Measurements from ENCODE around the gene CNN2. TPM values are rescaled to one million over a fixed set of nuclear protein-coding genes. Genes with fewer than 3 reads are reported as not detected.

Gene CNN2
- total RNA-seq, 4 donors from 2014 or later: 69.9 to 122 (median 79.4) TPM

GRCh38 chr19:1085676-1086442, 59.5 kb downstream of the CNN2 start:
- TF ChIP-seq CTCF (IDR thresholded peaks at IDR 0.05) (no peak), POLR2A (IDR thresholded peaks at IDR 0.05) (no peak), EP300 (IDR thresholded peaks at IDR 0.05) (no peak)
- Histone ChIP-seq H3K36me3 (peaks cover 0 to 60% (median 0%) of the 10 kb centered on the region in 3 donors), H3K27me3 (peaks cover 0 to 5% of the 10 kb centered on the region in 2 donors), H3K4me1 (peaks cover 0 to 63% (median 19%) of the 10 kb centered on the region in 4 donors), H3K4me3 (no peak overlapping the region), H3K9me3 (no peaks in the 10 kb centered on the region), H3K27ac (no peak overlapping the region)
- no peak for DNase-seq (ENCODE audit: low spot score in 2 of 2)
- WGBS, 2 donors: 77 to 78% methylated on average over 21 to 37 of the region's 38 CpGs

- TF ChIP-seq CTCF (IDR thresholded peaks at IDR 0.05) (no peak), POLR2A (IDR thresholded peaks at IDR 0.05) (no peak), EP300 (IDR thresholded peaks at IDR 0.05) (no peak)
- 74 to 78% methylated on average over 21 of the region's 21 CpGs for WGBS, 2 donors
- H3K36me3 ChIP-seq: peaks cover 0 to 60% (median 0%) of the 10 kb centered on the region in 3 donors
- no peak overlapping the region for H3K4me3 ChIP-seq
- peak overlapping the region in 2 of 4 donors; percentile 83 to 88 for H3K27ac ChIP-seq
- H3K27me3 ChIP-seq: peaks cover 0 to 5% of the 10 kb centered on the region in 2 donors
- DNase-seq (ENCODE audit: low spot score in 2 of 2): no peak
- peaks cover 0 to 64% (median 19%) of the 10 kb centered on the region in 4 donors for H3K4me1 ChIP-seq
- H3K9me3 ChIP-seq: no peaks in the 10 kb centered on the region
Measured at GRCh38 chr19:1086613-1087012, 60.2 kb downstream of the CNN2 start.

GRCh38 chr19:1087813-1088415, 61.5 kb downstream of the CNN2 start:
- no peak overlapping the region for H3K4me3 ChIP-seq
- peaks cover 0 to 2% of the 10 kb centered on the region in 2 donors for H3K27me3 ChIP-seq
- DNase-seq (ENCODE audit: low spot score in 2 of 2): peak in 1 of 2 donors; percentile 72
- H3K9me3 ChIP-seq: no peaks in the 10 kb centered on the region
- peak overlapping the region; percentile 46 to 88 (median 80) for H3K27ac ChIP-seq
- H3K4me1 ChIP-seq: peaks cover 0 to 58% (median 19%) of the 10 kb centered on the region in 4 donors
- TF ChIP-seq POLR2A (IDR thresholded peaks at IDR 0.05): no peak
- peak in 1 of 5 experiments; percentile 11 for TF ChIP-seq CTCF (IDR thresholded peaks at IDR 0.05)
- TF ChIP-seq EP300 (IDR thresholded peaks at IDR 0.05): peak in 1 of 2 donors; percentile 76
- 64 to 72% methylated on average over 24 to 27 of the region's 27 CpGs for WGBS, 2 donors
- H3K36me3 ChIP-seq: peaks cover 0 to 67% (median 0%) of the 10 kb centered on the region in 3 donors

- H3K36me3 ChIP-seq: peaks cover 0 to 73% (median 5%) of the 10 kb centered on the region in 3 donors
- WGBS, 2 donors: 54 to 81% methylated on average over 12 to 26 of the region's 27 CpGs
- peaks cover 0 to 57% (median 23%) of the 10 kb centered on the region in 4 donors for H3K4me1 ChIP-seq
- no peak overlapping the region for H3K4me3 ChIP-seq
- H3K27me3 ChIP-seq: no peaks in the 10 kb centered on the region
- no peaks in the 10 kb centered on the region for H3K9me3 ChIP-seq
- peak overlapping the region; percentile 46 to 88 (median 80) for H3K27ac ChIP-seq
- TF ChIP-seq POLR2A (IDR thresholded peaks at IDR 0.05) (peak in 1 of 2 donors; percentile 27), CTCF (IDR thresholded peaks at IDR 0.05) (no peak), EP300 (IDR thresholded peaks at IDR 0.05) (peak in 1 of 2 donors; percentile 52)
- no peak for DNase-seq (ENCODE audit: low spot score in 2 of 2)
Measured at GRCh38 chr19:1088416-1089010, 62.1 kb downstream of the CNN2 start.

Small RNA genes lying within 50 kb of the gene (small RNA-seq; reads per million reads assigned to genes)
- not detected for gene RNU6-2

Other genes with a start within 250 kb of the CNN2 start
- gene PTBP1, start 229.2 kb upstream of the CNN2 start, total RNA-seq: 100 to 1,000 TPM; 118 to 205 (median 141) TPM
- gene PLPPR3, start 204.7 kb upstream of the CNN2 start, total RNA-seq: not detected
- gene AZU1, start 198.8 kb upstream of the CNN2 start, total RNA-seq: under 1 TPM in 1 of 4 donors, not detected in 3; 0.42 TPM
- gene PRTN3, start 185.6 kb upstream of the CNN2 start, total RNA-seq: not detected
- 10 to 100 TPM in 1 of 4 donors, 1 to 10 TPM in 2, under 1 TPM in 1; 0.66 to 12.6 (median 4.2) TPM for gene ELANE, start 174.3 kb upstream of the CNN2 start, total RNA-seq
- 1,000 to 10,000 TPM; 1,040 to 7,538 (median 2,843) TPM for gene CFD, start 166.9 kb upstream of the CNN2 start, total RNA-seq
- gene MED16, start 133.4 kb upstream of the CNN2 start, total RNA-seq: 10 to 100 TPM; 49.6 to 67.5 (median 53.9) TPM
- not detected for gene RNU6-9, start 133.1 kb upstream of the CNN2 start, total RNA-seq
- gene R3HDM4, start 113.4 kb upstream of the CNN2 start, total RNA-seq: 10 to 100 TPM; 30.2 to 47.7 (median 37.6) TPM
- not detected for gene KISS1R, start 109.3 kb upstream of the CNN2 start, total RNA-seq
- 10 to 100 TPM in 3 of 4 donors, 1 to 10 TPM in 1; 8.1 to 15.3 (median 12.5) TPM for gene ARID3A, start 100.6 kb upstream of the CNN2 start, total RNA-seq
- gene WDR18, start 42.3 kb upstream of the CNN2 start, total RNA-seq: 10 to 100 TPM; 23.3 to 90.6 (median 52.8) TPM
- gene GRIN3B, start 26.2 kb upstream of the CNN2 start, total RNA-seq: 1 to 10 TPM in 1 of 4 donors, not detected in 3; 2.4 TPM
- 100 to 1,000 TPM; 229 to 459 (median 325) TPM for gene TMEM259, start 5.5 kb upstream of the CNN2 start, total RNA-seq
- gene RNU6-2, start 5.1 kb upstream of the CNN2 start, total RNA-seq: not detected
- 10 to 100 TPM in 3 of 4 donors, 1 to 10 TPM in 1; 9.6 to 25.8 (median 13.7) TPM for gene ABCA7, start 13.5 kb downstream of the CNN2 start, total RNA-seq
- gene ARHGAP45, start 40.6 kb downstream of the CNN2 start, total RNA-seq: 10 to 100 TPM; 28.4 to 66.9 (median 38.6) TPM
- gene POLR2E, start 68.8 kb downstream of the CNN2 start, total RNA-seq: 100 to 1,000 TPM in 3 of 4 donors, 10 to 100 TPM in 1; 81.6 to 136 (median 121) TPM
- gene GPX4, start 77.4 kb downstream of the CNN2 start, total RNA-seq: 100 to 1,000 TPM; 337 to 518 (median 493) TPM
- gene SBNO2, start 147.7 kb downstream of the CNN2 start, total RNA-seq: 100 to 1,000 TPM in 1 of 4 donors, 10 to 100 TPM in 3; 26.6 to 105 (median 39.3) TPM
- gene STK11, start 179.2 kb downstream of the CNN2 start, total RNA-seq: 10 to 100 TPM; 52.5 to 91.2 (median 68.7) TPM
- 1 to 10 TPM in 2 of 4 donors, under 1 TPM in 2; 0.22 to 3.9 (median 1.4) TPM for gene CBARP, start 211.4 kb downstream of the CNN2 start, total RNA-seq
- 100 to 1,000 TPM in 3 of 4 donors, 10 to 100 TPM in 1; 67.5 to 140 (median 127) TPM for gene ATP5F1D, start 215.1 kb downstream of the CNN2 start, total RNA-seq
- gene MIDN, start 222.0 kb downstream of the CNN2 start, total RNA-seq: 10 to 100 TPM; 17.4 to 51.9 (median 39.4) TPM
- 100 to 1,000 TPM; 389 to 640 (median 576) TPM for gene CIRBP, start 242.7 kb downstream of the CNN2 start, total RNA-seq
- gene FAM174C, start 248.9 kb downstream of the CNN2 start, total RNA-seq: 10 to 100 TPM; 25.5 to 80.7 (median 52.0) TPM